H1 (cell line): ENCODE data around the gene OR13J1. TPM values are rescaled to one million over a fixed set of nuclear protein-coding genes. Genes with fewer than 3 reads are reported as not detected.

Experiments
- CTCF ChIA-PET: fragments of 300-600 bp; sonication (Branson Sonifier 250); formaldehyde crosslinking; loops from one replicate; lab custom pipeline; 2021; ENCODE audit not compliant: partially characterized antibody; lab: Charles Lee
- POLR2A ChIA-PET: fragments of 300-600 bp; sonication (Branson Sonifier 250); formaldehyde crosslinking; loops from one replicate; lab custom pipeline; 2021; ENCODE audit warnings: inconsistent platforms; ENCODE audit not compliant: partially characterized antibody; lab: Charles Lee
- DNase-seq, 2 experiments: peaks; one replicate each; pipeline versions ENCODE4 v3.0.0 to v3.0.0-alpha.2; 2010 to 2022; ENCODE audit warnings: low spot score in 2 of 2, low read depth in 1 of 2, mixed read lengths in 1 of 2
- FAIRE-seq: peaks from 2 replicates; lab custom pipeline; 2011; peaks lifted over from hg19 to GRCh38; lab: Jason Lieb, UNC
- H2AFZ ChIP-seq: 2 replicates; pipeline ENCODE4 v1.8.1; 2012; ENCODE audit warnings: low read length, inconsistent platforms
- H2AK5ac ChIP-seq: 2 replicates; pipeline ENCODE4 v1.6.1; 2013; ENCODE audit warnings: low read depth, low read length
- H2BK120ac ChIP-seq: replicated peaks from 2 replicates; pipeline ENCODE3; 2013; ENCODE audit warnings: low read depth, low read length, inconsistent platforms
- H2BK12ac ChIP-seq: 2 replicates; pipeline ENCODE4 v1.6.1; 2013; ENCODE audit warnings: low read depth, low read length
- H2BK15ac ChIP-seq: 2 replicates; pipeline ENCODE4 v1.6.1; 2013; ENCODE audit warnings: low read length
- H2BK20ac ChIP-seq: 2 replicates; pipeline ENCODE4 v1.6.1; 2013; ENCODE audit warnings: low read length
- H2BK5ac ChIP-seq: 2 replicates; pipeline ENCODE4 v1.6.1; 2013; ENCODE audit warnings: low read depth, low read length
- H3K14ac ChIP-seq: 2 replicates; pipeline ENCODE4 v1.6.1; 2013; ENCODE audit warnings: inconsistent platforms; ENCODE audit not compliant: insufficient read length
- H3K18ac ChIP-seq: 2 replicates; pipeline ENCODE4 v1.6.1; 2013; ENCODE audit warnings: low read length; ENCODE audit errors: extremely low read depth
- H3K23ac ChIP-seq: 2 replicates; pipeline ENCODE4 v1.6.1; 2013; ENCODE audit warnings: inconsistent platforms; ENCODE audit not compliant: insufficient read length
- H3K23me2 ChIP-seq: 2 replicates; pipeline ENCODE4 v1.6.1; 2013; ENCODE audit warnings: low read depth, low read length
- H3K27ac ChIP-seq: 2 replicates; pipeline ENCODE4 v1.6.1; 2011; ENCODE audit warnings: low read depth, low read length, inconsistent platforms
- H3K27me3 ChIP-seq, 4 experiments: replicated peaks in 1 of 4; 1 replicate in 1 of 4; 2 replicates in 3 of 4; pipeline versions ENCODE4 v1.6.1 to v1.8.1; 2011 to 2013; ENCODE audit warnings: low read length in 3 of 4, mild to moderate bottlenecking in 3 of 4, inconsistent platforms in 2 of 4, mixed read lengths in 2 of 4, moderate library complexity in 1 of 4; ENCODE audit not compliant: control insufficient read depth in 3 of 4, insufficient read depth in 3 of 4; ENCODE audit errors: extremely low read depth in 1 of 4
- H3K36me3 ChIP-seq, 4 experiments: 2 replicates each; pipeline versions ENCODE4 v1.6.1 to v1.8.1; 2011 to 2013; ENCODE audit warnings: mild to moderate bottlenecking in 4 of 4, low read length in 3 of 4, moderate library complexity in 2 of 4, control low read depth in 1 of 4, inconsistent platforms in 1 of 4; ENCODE audit not compliant: insufficient read depth in 4 of 4, control insufficient read depth in 2 of 4
- H3K4ac ChIP-seq: replicated peaks from 2 replicates; pipeline ENCODE3; 2013; ENCODE audit warnings: low read length, low read depth, mixed read lengths, inconsistent platforms; ENCODE audit not compliant: insufficient read length
- H3K4me1 ChIP-seq, 4 experiments: replicated peaks in 1 of 4; 1 replicate in 1 of 4; 2 replicates in 3 of 4; pipeline versions ENCODE4 v1.6.1 to v1.8.1; 2011 to 2013; ENCODE audit warnings: low read length in 3 of 4, inconsistent platforms in 2 of 4, mixed read lengths in 1 of 4; ENCODE audit not compliant: insufficient read depth in 4 of 4, control insufficient read depth in 3 of 4
- H3K4me2 ChIP-seq, 2 experiments: 2 replicates each; pipeline versions ENCODE4 v1.6.1 to v1.8.1; 2011 to 2013; ENCODE audit warnings: low read depth in 2 of 2, low read length in 2 of 2, control low read depth in 1 of 2, inconsistent platforms in 1 of 2, mild to moderate bottlenecking in 1 of 2; ENCODE audit not compliant: insufficient read depth in 1 of 2
- H3K4me3 ChIP-seq, 4 experiments: fragments of 200-600, 300-600 bp in 1 of 4; sonication (generic), shearing (Covaris generic), sonication (Bioruptor Twin) in 1 of 4; 2 replicates each; pipeline versions ENCODE4 v1.5.1 to v1.8.1; 2011 to 2016; ENCODE audit warnings: low read length in 4 of 4, low read depth in 3 of 4, control low read depth in 2 of 4, inconsistent platforms in 2 of 4, mild to moderate bottlenecking in 2 of 4, mixed read lengths in 1 of 4, moderate library complexity in 1 of 4; ENCODE audit not compliant: insufficient read depth in 2 of 4; ENCODE audit errors: extremely low read depth in 1 of 4
- H3K56ac ChIP-seq: replicated peaks from 2 replicates; pipeline ENCODE3; 2013; ENCODE audit warnings: low read depth, mild to moderate bottlenecking, mixed read lengths, low read length, inconsistent platforms; ENCODE audit not compliant: insufficient read length
- H3K79me1 ChIP-seq: 2 replicates; pipeline ENCODE4 v1.6.1; 2013; ENCODE audit warnings: low read depth, low read length, control low read depth
- H3K79me2 ChIP-seq, 2 experiments: 2 replicates each; pipeline versions ENCODE4 v1.6.1 to v1.8.1; 2012 to 2013; ENCODE audit warnings: low read length in 2 of 2, mild to moderate bottlenecking in 2 of 2, inconsistent platforms in 1 of 2; ENCODE audit not compliant: insufficient read depth in 2 of 2, control insufficient read depth in 1 of 2
- H3K9ac ChIP-seq, 4 experiments: replicated peaks in 1 of 4; 1 replicate in 1 of 4; 2 replicates in 3 of 4; pipeline versions ENCODE4 v1.6.1 to v1.8.1; 2011 to 2013; ENCODE audit warnings: low read depth in 3 of 4, low read length in 3 of 4, control low read depth in 2 of 4, mild to moderate bottlenecking in 2 of 4, moderate library complexity in 2 of 4, inconsistent platforms in 1 of 4; ENCODE audit errors: extremely low read depth in 1 of 4
- H3K9me3 ChIP-seq, 2 experiments: 2 replicates each; pipeline versions ENCODE4 v1.6.1 to v1.8.1; 2012 to 2013; ENCODE audit warnings: mild to moderate bottlenecking in 2 of 2, moderate library complexity in 2 of 2, control low read depth in 1 of 2, inconsistent platforms in 1 of 2, low read depth in 1 of 2, low read length in 1 of 2, mixed read lengths in 1 of 2; ENCODE audit not compliant: insufficient read depth in 2 of 2
- H4K20me1 ChIP-seq, 2 experiments: replicated peaks in 1 of 2; 2 replicates each; pipeline versions ENCODE3 to v1.8.1; 2011 to 2013; ENCODE audit warnings: inconsistent platforms in 2 of 2, low read length in 2 of 2, mild to moderate bottlenecking in 1 of 2; ENCODE audit not compliant: insufficient read depth in 2 of 2, control insufficient read depth in 1 of 2
- H4K5ac ChIP-seq: 2 replicates; pipeline ENCODE4 v1.6.1; 2013; ENCODE audit warnings: low read length, low read depth, mixed read lengths, inconsistent platforms; ENCODE audit not compliant: insufficient read length
- H4K8ac ChIP-seq: 2 replicates; pipeline ENCODE4 v1.8.0; 2013; ENCODE audit warnings: mild to moderate bottlenecking, moderate library complexity, low read length, inconsistent platforms; ENCODE audit not compliant: insufficient read depth; ENCODE audit errors: extremely low read depth
- H4K91ac ChIP-seq: replicated peaks from 2 replicates; pipeline ENCODE3; 2013; ENCODE audit warnings: low read length, mixed read lengths, inconsistent platforms; ENCODE audit not compliant: insufficient read length
- HDAC6 ChIP-seq: IDR thresholded peaks from one replicate; pipeline ENCODE4 v1.7.1; 2012; ENCODE audit warnings: low read depth, mild to moderate bottlenecking, inconsistent platforms, low read length, moderate library complexity
- WGBS, 2 experiments: shearing (Covaris generic) in 1 of 2; methylation state at CpG; one replicate each; pipeline versions ENCODE4 v1.1.6 to v1.1.7; 2013 to 2015; ENCODE audit warnings: low lambda C conversion rate in 2 of 2, mixed read lengths in 2 of 2, inconsistent platforms in 1 of 2, low coverage in 1 of 2, missing lambda C conversion rate in 1 of 2; ENCODE audit not compliant: insufficient replicate concordance in 2 of 2, insufficient coverage in 1 of 2, insufficient read length in 1 of 2; ENCODE audit errors: extremely low coverage in 1 of 2, missing lambda C conversion rate in 1 of 2; 5-methylcytosine and 5-hydroxymethylcytosine counted together
- polyA plus RNA-seq, 7 experiments: library from polyadenylated mRNA; depleted of rRNA in 3 of 7; stranded (reverse) in 5 of 7; unstranded in 2 of 7; fragments of >200 nt in 5 of 7; fragments of 200-250 nt in 2 of 7; gene quantifications; 1 replicate in 5 of 7; 2 replicates in 1 of 7; 4 replicates in 1 of 7; pipeline versions ENCODE4 v1.2.1 to v1.2.3, GENCODE V29; 2011 to 2013; ENCODE audit warnings: missing spikeins in 2 of 7, mixed read lengths in 2 of 7
- total RNA-seq: library from RNA; stranded (reverse); fragmentation: NEBNext Ultra II Directional; extraction: Animal tissue kit (Norgen Biotek cat#: 25700); gene quantifications from 2 replicates; pipeline ENCODE4 v1.2.1, GENCODE V29; 2021

The OR13J1 gene
- total and polyA plus RNA-seq, 2 of the 8 experiments (the other 6 are each of a cell fraction or from before 2014, with no cell fraction given), result not detected

- Histone ChIP-seq H3K36me3 (no peaks in the 10 kb centered on the region), H4K5ac (no peak overlapping the region), H3K79me1 (no peaks in the 10 kb centered on the region), H2AFZ (no peak overlapping the region), H3K23ac (no peak overlapping the region), H3K27ac (no peak overlapping the region), H4K91ac (no peak overlapping the region), H3K18ac (no peak overlapping the region), H3K4me1 (peaks cover 0 to 12% (median 6%) of the 10 kb centered on the region in 4 experiments; a peak in 6 of 7 replicates), H3K79me2 (no peaks in the 10 kb centered on the region), H2BK20ac (no peak overlapping the region), H3K4me2 (no peak overlapping the region; a peak in 1 of 4 replicates), H2BK5ac (no peak overlapping the region), H3K9me3 (no peaks in the 10 kb centered on the region), H3K14ac (no peak overlapping the region), H4K20me1 (no peaks in the 10 kb centered on the region), H2BK12ac (no peak overlapping the region), H2BK15ac (no peak overlapping the region), H2BK120ac (no peak overlapping the region), H3K9ac (no peak overlapping the region), H3K27me3 (no peaks in the 10 kb centered on the region), H3K56ac (no peak overlapping the region), H3K4me3 (no peak overlapping the region), H4K8ac (no peak overlapping the region), H3K23me2 (peaks cover 10% of the 10 kb centered on the region), H3K4ac (no peak overlapping the region), H2AK5ac (no peak overlapping the region)
- FAIRE-seq (no peak), DNase-seq (no peak)
- 82% methylated on average over 4 of the region's 4 CpGs; no CpG with 5 or more reads in 1 of the 2 experiments for WGBS, 2 experiments
- ChIA-PET CTCF (interaction anchor here (1.2 to 10.6 kb wide), 6 partner anchors 11 to 72 kb away, joined by 3 to 115 read pairs (median 6); partner anchors contain the start of genes HINT2 and SPAG8), POLR2A (interaction anchor here (1.4 to 2.0 kb wide), 2 partner anchors 11 to 14 kb away, joined by 3 to 9 read pairs; no protein-coding TSS in a partner anchor)
- TF ChIP-seq HDAC6, result no peak
Measured at GRCh38 chr9:35831040-35831439, 39.2 kb downstream of the OR13J1 start.
